Thymus (tissue), 11 donors: ENCODE data around the gene CELSR2. TPM values are rescaled to one million over a fixed set of nuclear protein-coding genes. Genes with fewer than 3 reads are reported as not detected.
"Not testable (repeated sequence)": the region's sequence is repeated elsewhere in the genome, so short reads cannot be mapped to it uniquely, and the experiment has no call there.

ENCODE experiments used
- DNase-seq, 9 donors: peaks; one replicate each; pipeline ENCODE4 v3.0.0-alpha.2; 2013; ENCODE audit warnings: low spot score in 9 of 9, low read depth in 6 of 9, missing footprints in 1 of 9
- H3K27ac ChIP-seq, 2 donors: one replicate each; pipeline ENCODE4 v1.5.1; 2013; ENCODE audit warnings: control low read depth in 1 of 2, low read depth in 1 of 2, low read length in 1 of 2, mild to moderate bottlenecking in 1 of 2, moderate library complexity in 1 of 2
- H3K27me3 ChIP-seq, 2 donors: one replicate each; pipeline ENCODE4 v1.5.1; 2013; ENCODE audit warnings: low read length in 1 of 2; ENCODE audit not compliant: control insufficient read depth in 2 of 2, insufficient read depth in 1 of 2
- H3K36me3 ChIP-seq, 2 donors: one replicate each; pipeline ENCODE4 v1.5.1; 2013; ENCODE audit warnings: low read length in 1 of 2, mild to moderate bottlenecking in 1 of 2, moderate library complexity in 1 of 2; ENCODE audit not compliant: control insufficient read depth in 2 of 2, insufficient read depth in 2 of 2
- H3K4me1 ChIP-seq, 2 donors: one replicate each; pipeline ENCODE4 v1.5.1; 2013; ENCODE audit warnings: low read length in 2 of 2; ENCODE audit not compliant: control insufficient read depth in 2 of 2, insufficient read depth in 2 of 2
- H3K4me3 ChIP-seq, 2 donors: one replicate each; pipeline ENCODE4 v1.5.1; 2013; ENCODE audit warnings: low read length in 2 of 2, control low read depth in 1 of 2, mild to moderate bottlenecking in 1 of 2
- H3K9me3 ChIP-seq, 2 donors: one replicate each; pipeline ENCODE4 v1.5.1; 2013; ENCODE audit warnings: low read length in 1 of 2, mild to moderate bottlenecking in 1 of 2; ENCODE audit not compliant: control insufficient read depth in 2 of 2, insufficient read depth in 1 of 2
- WGBS: extraction: QIAGEN DNeasy Blood & Tissue Kit; methylation state at CpG from one replicate; pipeline ENCODE4 v1.1.7; 2013; 5-methylcytosine and 5-hydroxymethylcytosine counted together
- polyA plus RNA-seq: library from polyadenylated mRNA; stranded (reverse); fragments of 200-250 nt; gene quantifications from one replicate; pipeline ENCODE4 v1.2.3, GENCODE V29; 2013
- total RNA-seq: library from RNA; stranded (reverse); fragments of 120-200 nt; gene quantifications from one replicate; pipeline ENCODE4 v1.2.4, GENCODE V29; 2013
- donor health status: healthy.

Gene CELSR2
- total and polyA plus RNA-seq, 2 donors = 1.2 to 2.5 TPM

DNA sequence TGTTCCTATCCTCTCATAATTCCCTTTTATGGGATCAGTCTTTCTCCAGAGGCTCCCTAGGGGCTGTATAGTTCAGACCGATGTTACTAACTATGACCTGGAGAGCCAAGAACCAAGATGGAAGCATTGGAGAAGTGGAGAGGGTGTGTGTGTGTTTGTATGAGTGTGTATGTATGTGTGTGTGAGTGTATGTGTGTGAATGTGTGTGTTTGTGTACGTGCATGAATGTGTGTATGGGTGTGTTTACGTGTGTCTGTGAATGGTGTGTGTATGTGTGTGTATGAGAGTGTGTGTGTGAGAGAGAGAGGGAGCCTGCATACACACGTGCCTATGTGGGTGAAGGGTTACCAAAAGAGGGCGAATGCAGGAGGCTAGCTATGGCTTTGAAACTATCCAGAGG lies 52.5 kb downstream of the CELSR2 start:
- no peaks in the 10 kb centered on the region for H3K4me1 ChIP-seq
- WGBS = 90% methylated on average over 5 of the region's 5 CpGs

DNA sequence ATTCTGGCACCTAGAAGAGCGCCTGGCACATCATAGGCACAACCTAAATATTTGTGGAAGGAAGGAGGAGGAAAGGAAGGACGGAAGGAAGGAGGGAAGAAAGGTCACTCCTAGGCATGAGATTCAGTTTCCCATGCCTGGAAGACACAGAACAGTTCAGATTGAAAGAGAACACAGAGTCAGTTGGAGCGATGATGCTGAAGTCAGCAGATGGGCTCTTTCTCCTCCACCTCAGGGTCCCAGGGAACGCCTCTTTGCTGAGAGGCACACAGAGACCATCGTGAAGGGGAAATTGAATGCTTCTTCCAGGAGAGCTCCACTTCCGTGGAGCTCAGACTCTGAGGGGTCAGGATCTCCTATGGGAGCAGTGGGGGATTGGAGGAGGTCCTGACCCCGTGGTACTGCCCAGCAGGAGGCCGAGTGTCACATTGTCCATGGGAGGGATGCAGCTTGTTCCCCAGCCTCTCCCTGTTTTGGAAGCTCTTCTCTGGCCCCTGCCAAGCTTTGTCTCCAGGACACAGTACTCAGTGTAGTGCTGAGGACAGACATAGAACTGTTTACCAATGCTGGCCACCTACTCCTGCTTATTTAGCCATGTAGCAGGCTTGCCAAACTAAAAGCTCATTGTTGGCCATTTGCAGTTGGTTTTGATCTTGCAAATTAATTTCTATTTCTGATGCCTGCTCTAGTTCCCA lies 55.0 kb downstream of the CELSR2 start:
- H3K36me3 ChIP-seq = no peaks in the 10 kb centered on the region
- no peak for DNase-seq
- no peaks in the 10 kb centered on the region for H3K9me3 ChIP-seq
- no peak overlapping the region for H3K4me3 ChIP-seq
- 88% methylated on average over 8 of the region's 8 CpGs for WGBS
- peaks cover 0 to 10% of the 10 kb centered on the region in 2 donors for H3K27me3 ChIP-seq
- H3K4me1 ChIP-seq = no peaks in the 10 kb centered on the region
- no peak overlapping the region for H3K27ac ChIP-seq

More for the DNA sequence above, 52.5 kb downstream of the CELSR2 start:
- DNase-seq = no peak
- H3K27me3 ChIP-seq = peaks cover 0 to 10% of the 10 kb centered on the region in 2 donors
- no peaks in the 10 kb centered on the region for H3K9me3 ChIP-seq
- H3K36me3 ChIP-seq = no peaks in the 10 kb centered on the region
- H3K4me3 ChIP-seq = no peak overlapping the region
- no peak overlapping the region for H3K27ac ChIP-seq

DNA sequence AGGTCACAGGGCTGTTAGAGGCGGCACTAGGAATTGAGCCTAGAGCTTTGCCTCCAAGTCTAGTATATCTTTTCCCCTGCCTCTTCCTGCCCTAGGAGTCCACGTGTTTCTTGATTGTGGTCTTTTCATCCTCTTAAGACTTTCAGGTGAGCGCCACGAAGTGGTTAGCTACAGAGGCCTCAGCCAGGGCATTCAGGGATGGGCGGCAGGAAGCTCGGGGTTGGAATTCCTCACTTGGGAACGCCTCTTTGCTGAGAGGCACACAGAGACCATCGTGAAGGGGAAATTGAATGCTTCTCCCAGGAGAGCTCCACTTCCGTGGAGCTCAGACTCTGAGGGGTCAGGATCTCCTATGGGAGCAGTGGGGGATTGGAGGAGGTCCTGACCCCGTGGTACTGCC lies 56.7 kb downstream of the CELSR2 start:
- not testable (repeated sequence) for H3K36me3 ChIP-seq, H3K9me3 ChIP-seq, H3K27ac ChIP-seq, H3K27me3 ChIP-seq, DNase-seq, H3K4me1 ChIP-seq, H3K4me3 ChIP-seq
- WGBS = 88% methylated on average over 10 of the region's 10 CpGs

DNA sequence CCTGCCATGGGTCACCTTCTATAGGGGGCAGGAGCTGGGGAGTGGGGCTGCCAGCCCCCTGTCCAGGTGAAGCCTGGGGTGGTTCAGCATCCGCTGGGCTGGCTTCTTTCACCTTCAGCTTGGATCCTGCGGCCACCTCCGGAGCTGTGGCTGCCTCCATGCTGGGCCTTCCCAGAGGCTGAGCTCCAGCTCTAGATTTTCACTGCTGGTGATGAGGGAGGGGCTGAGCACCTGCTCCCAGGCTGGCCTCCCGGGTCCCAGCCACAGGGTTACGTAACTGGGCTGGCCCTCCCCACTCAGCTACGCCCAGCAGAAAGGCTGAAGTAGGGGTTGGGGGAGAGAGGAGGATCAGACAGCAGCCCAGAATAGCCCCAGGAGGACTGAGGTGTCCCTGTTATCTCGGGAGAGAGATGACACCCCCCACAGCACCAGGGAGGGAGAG lies 57.5 kb downstream of the CELSR2 start, which contains the start of gene MYBPHL:
Gene MYBPHL, minus strand, starts transcription at position 180 of the 442 bp plus-strand sequence. Its CDS starts 20 bp downstream, at position 160.
- Histone ChIP-seq H3K4me1 (no peaks in the 10 kb centered on the region), H3K27me3 (no peaks in the 10 kb centered on the region), H3K9me3 (no peaks in the 10 kb centered on the region), H3K36me3 (no peaks in the 10 kb centered on the region), H3K27ac (no peak within 1 kb of the TSS), H3K4me3 (no peak within 1 kb of the TSS)
- 84% methylated on average over 7 of the region's 7 CpGs for WGBS
- DNase-seq = no peak

DNA sequence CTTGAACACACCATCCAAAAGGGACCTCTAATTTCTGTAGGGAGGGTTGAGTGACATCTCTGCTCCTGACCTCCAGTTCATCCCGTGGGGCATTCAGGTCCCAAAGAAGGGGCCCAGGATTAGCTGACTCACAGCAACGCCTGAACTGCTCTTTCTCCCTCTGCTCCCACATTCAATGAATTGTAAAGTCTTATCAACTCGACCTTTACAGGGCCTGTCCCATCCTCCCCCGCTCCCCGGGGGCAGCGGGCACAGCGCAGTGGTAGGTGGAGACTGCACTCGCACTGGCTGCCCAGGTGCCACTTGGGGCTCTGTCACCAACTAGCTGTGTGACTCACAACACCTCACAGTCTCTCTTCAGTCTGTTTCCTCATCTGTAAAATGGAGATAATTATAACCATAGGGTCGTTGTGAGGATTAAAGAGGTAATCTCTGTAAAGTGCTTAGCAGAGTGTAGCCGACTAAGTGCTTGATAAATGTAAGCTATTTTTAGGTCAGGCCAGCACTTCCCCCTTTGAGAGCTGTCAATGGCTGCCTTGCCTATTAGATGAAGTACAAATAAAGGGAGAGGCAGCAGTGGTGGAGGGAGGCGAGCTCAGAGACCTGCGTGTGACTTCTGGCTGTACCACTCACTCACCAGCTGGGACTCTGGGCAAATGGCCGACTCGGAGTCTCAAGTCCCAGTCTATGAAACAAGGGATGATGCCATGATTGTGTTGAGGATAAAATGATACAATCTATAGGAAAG lies 58.1 kb downstream of the CELSR2 start:
- no peaks in the 10 kb centered on the region for H3K4me1 ChIP-seq
- 70% methylated on average over 14 of the region's 14 CpGs for WGBS
- no peaks in the 10 kb centered on the region for H3K27me3 ChIP-seq
- no peaks in the 10 kb centered on the region for H3K9me3 ChIP-seq
- H3K36me3 ChIP-seq = no peaks in the 10 kb centered on the region
- H3K27ac ChIP-seq = no peak overlapping the region
- no peak for DNase-seq
- no peak overlapping the region for H3K4me3 ChIP-seq

DNA sequence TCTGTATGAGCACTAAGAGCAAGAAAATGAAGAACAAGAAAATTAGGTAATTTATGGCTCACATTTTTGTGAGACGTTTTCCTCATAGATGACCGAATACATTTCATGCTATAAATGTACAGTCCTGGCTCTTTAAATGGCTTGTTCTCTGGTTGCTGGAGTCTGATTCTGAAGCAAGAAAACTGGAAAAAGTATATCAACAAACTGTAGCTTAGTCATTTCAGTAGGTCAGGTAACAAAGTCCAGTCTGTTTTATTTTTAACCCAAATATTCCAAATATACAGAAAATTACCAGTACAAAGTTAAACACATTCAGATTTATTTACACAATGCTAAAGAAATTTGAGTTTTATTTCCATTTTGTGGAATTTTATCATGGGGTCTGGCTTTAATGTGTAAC lies 60.0 kb downstream of the CELSR2 start:
- Histone ChIP-seq H3K36me3 (peaks cover 6 to 8% of the 10 kb centered on the region in 2 donors), H3K4me1 (no peaks in the 10 kb centered on the region), H3K27ac (no peak overlapping the region), H3K27me3 (no peaks in the 10 kb centered on the region), H3K9me3 (no peaks in the 10 kb centered on the region), H3K4me3 (no peak overlapping the region)
- 96% methylated on average over 2 of the region's 2 CpGs for whole genome bisulfite sequencing
- DNase-seq = no peak

DNA sequence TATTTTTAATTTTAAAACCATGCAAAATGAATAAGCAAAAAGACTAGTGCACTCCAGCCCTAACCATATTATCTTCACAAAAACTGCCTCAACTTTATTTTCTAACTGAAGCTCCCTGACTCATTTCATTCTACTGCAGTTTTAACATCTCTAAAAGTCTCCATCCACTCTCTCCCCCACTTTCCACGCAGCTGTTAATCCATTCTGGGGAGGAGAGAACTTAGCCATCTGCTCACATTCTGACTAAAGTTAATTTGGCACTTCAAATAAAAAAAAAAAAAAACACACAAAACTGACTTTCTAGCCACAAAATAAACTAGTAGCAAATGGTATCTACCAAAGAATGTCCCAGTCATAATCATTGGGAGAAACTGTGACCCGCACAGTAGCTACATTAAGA lies 62.9 kb downstream of the CELSR2 start:
- Histone ChIP-seq H3K27me3 (no peaks in the 10 kb centered on the region), H3K4me1 (no peaks in the 10 kb centered on the region), H3K9me3 (no peaks in the 10 kb centered on the region), H3K4me3 (no peak overlapping the region), H3K36me3 (peaks cover 8% of the 10 kb centered on the region in 2 donors), H3K27ac (no peak overlapping the region)
- no peak for DNase-seq
- 95% methylated on average over 2 of the region's 2 CpGs for WGBS

DNA sequence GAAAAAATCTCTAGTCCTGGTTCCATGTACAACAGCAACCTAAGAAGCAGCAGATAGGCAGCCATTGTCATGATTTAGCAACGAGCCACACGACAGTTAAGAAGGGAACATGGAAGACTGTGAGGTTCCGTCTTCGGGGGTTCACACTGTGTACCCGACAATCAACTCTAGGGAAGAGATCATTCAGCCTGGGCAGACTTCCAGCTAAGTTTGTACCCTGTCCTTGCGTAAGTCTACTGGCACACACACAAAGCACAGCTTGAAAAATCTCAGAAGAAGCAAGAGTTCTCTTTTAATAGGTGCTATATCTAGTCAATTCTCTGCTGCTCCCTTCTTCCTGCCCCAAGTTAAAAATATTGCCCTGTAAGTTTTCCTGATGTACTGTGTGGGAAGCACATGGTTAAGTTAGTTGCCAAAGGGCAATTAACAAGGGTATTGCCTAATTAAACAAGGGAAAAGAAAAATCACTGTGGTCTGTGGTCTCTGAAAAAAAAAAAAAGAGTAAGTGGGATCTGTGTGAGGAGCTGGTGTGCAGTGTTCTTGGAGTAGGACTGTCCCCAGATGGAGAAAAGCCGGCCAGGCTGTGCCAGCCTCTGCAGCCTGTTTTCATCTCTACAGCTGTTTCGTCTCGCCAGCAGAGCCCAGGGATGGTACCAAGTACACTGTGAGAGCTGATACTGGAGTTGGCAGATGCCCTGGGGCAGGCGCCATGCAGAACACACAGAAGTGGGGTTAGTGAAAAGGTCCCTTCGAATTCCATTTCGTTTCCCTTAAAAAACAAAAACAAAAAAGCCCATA lies 63.8 kb downstream of the CELSR2 start:
- H3K4me1 ChIP-seq = no peaks in the 10 kb centered on the region
- no peak overlapping the region for H3K4me3 ChIP-seq
- H3K27ac ChIP-seq = no peak overlapping the region
- H3K36me3 ChIP-seq = peaks cover 15% of the 10 kb centered on the region in 2 donors
- no peaks in the 10 kb centered on the region for H3K9me3 ChIP-seq
- no peaks in the 10 kb centered on the region for H3K27me3 ChIP-seq
- WGBS = 94% methylated on average over 12 of the region's 12 CpGs
- no peak for DNase-seq

DNA sequence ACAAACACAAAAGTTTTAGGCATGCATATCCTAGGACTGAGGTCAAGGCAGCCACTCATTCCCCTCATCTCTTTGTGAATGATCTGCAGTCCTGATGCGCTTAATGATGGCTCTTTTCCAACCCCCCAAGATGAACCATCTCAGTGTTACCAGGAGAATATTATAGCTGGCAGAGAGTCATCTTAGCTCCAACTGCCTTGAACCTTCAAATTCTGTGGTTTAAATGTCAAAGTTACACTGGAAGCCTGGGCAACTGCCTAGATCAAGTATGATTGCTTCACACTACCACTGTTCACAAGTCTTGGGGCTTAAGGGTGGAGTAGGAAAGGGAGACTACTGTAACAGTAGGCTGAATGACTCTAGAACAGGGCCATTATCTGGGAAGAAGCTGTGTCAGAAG lies 65.5 kb downstream of the CELSR2 start:
- Histone ChIP-seq H3K4me1 (no peaks in the 10 kb centered on the region), H3K27ac (no peak overlapping the region), H3K4me3 (no peak overlapping the region), H3K9me3 (no peaks in the 10 kb centered on the region), H3K36me3 (peaks cover 20 to 21% of the 10 kb centered on the region in 2 donors), H3K27me3 (no peaks in the 10 kb centered on the region)
- WGBS = 98% methylated on average over 1 of the region's 1 CpG
- no peak for DNase-seq
